Activated CD8-positive, alpha-beta memory T cell treated with anti-CD3 and anti-CD28 coated beads, Interleukin-2, amount 50 U/mL, for 1 hour (primary cell): ENCODE data around the gene RGR.

Source experiments
- DNase-seq: peaks from one replicate; pipeline ENCODE4 v3.0.0-alpha.2; 2020; ENCODE audit errors: extremely low read depth

RGR gene

GRCh38 chr10:84294766-84295447 is 50.1 kb downstream of the RGR start:
- DNase-seq: no peak

GRCh38 chr10:84296091-84296981 is 51.5 kb downstream of the RGR start:
- DNase-seq: no peak

DNA sequence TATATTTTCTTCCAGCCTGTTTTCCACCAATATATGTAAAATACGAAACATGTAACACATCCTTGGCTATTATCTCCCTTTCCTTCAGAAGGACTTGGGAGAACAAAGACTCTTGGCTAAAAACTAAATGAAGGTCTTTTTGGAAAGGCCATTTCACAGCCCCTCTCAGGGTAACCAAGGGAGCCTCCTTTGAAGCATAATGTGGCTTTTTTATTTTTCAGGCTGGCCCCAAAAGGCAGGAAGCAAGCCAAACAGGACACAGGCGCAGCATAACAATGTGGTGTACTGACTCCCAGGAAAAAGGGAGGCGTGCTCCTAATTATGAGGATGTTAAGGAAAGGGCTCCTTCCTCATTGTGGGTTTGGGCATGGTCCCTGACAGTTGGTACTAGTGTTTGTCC is 53.2 kb downstream of the RGR start:
- no peak for DNase-seq

DNA sequence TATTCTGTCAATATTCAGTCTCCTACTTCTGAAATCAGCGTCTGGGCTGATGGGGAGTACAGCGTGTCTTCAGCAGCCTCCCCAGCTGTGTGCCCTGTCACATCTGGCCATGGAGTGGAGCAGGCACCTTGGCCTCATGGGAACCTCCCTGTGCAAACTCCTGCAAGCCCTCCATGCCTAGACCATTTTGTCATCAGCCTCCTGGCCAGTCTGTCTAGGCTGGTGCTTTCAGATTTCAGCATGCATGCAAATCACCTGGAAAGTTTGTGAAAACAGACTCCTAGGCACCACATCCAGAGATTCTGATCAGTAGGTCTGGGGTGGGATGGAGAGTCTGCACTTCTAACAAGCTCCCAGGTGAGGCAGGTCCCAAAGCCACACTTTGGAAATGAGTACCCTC is 57.4 kb downstream of the RGR start:
- DNase-seq: no peak

GRCh38 chr10:84306751-84307384 is 62.0 kb downstream of the RGR start:
- no peak for DNase-seq

DNA sequence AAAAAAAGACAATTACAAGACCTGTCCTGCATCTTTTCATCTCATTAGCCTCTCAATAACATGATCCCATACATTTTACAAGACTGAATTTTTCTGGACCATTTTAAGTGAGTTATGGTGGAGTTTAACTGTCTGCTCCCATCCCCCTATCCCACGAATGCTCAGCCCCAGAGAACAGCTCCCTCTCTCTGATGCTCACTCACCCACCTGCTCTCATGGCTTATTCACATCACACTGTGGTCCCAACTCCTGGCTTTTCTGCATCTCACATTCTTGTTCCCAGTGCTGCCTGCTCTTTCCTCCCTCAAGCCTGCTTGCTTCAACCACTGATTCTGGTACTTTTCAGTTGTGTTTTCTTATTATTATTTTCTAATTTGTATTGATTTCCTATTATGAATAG is 63.2 kb downstream of the RGR start:
- DNase-seq: no peak

DNA sequence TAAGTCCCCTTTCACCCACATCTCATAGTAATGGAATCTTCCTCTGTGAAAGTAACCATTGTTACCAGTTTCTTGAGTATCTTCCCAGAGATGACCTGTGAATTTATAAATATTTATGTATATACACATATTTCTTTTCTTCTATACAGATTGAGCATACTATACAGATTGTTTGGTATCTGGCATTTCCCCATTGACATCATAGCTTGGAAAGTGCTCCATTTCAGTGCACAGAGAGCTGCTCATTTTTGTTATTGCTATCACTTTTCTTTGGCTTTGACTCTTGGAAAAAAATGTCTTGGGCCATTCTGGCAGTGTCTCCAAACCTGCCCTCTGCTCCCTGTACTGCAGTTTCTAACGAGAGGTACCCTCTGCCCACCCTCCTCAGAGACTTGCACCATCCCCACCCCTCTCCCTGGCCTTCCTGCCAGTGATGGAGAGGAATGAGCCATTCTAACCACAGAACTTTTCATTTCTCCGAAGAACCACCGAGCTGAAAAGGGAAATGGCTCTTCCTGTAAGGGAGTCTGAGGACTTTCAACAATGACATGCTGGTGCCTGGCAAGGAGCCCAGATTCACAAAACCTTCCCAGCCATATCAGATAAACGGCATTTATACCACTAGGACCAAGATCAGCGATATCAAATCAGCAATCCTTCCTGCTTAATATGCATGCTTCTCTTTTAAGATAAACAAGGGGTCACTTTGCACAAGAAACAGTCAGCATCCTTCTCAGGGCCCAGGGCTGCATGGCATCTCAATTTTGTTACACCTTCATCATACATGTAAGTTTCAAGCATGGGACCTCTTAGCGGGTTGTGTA is 63.8 kb downstream of the RGR start:
- DNase-seq: no peak
